Activated CD4-positive, CD25-positive, alpha-beta regulatory T cell treated with anti-CD3 and anti-CD28 coated beads, Interleukin-2, amount 50 U/mL, for 16 hours (primary cell): ENCODE results near the gene PRSS33.

ENCODE experiments used
- DNase-seq: peaks from one replicate; pipeline ENCODE4 v3.0.0-alpha.2; 2020; ENCODE audit warnings: low read depth, low spot score

The PRSS33 gene

GRCh38 chr16:2799205-2799858 is 12.0 kb upstream of the PRSS33 start:
- no peak for DNase-seq

DNA sequence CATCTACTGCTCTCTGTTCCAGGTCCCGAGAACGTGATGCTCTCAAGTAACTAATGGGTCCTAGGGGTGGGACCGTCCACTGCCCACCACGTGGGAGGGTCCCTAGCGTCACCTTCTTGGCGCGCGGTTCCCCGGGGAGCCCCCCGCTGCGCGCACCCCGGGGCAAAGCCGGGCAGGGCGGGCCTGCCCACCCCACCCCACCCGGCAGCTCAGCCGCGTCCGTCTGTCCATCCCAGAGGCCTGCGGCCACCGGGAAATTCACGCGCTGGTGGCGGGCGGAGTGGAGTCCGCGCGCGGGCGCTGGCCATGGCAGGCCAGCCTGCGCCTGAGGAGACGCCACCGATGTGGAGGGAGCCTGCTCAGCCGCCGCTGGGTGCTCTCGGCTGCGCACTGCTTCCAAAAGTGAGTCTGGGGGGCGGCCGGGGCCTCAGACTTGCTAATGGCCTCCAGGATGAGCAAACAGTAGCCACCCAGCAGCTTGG is 11.4 kb upstream of the PRSS33 start:
- DNase-seq, result no peak

DNA sequence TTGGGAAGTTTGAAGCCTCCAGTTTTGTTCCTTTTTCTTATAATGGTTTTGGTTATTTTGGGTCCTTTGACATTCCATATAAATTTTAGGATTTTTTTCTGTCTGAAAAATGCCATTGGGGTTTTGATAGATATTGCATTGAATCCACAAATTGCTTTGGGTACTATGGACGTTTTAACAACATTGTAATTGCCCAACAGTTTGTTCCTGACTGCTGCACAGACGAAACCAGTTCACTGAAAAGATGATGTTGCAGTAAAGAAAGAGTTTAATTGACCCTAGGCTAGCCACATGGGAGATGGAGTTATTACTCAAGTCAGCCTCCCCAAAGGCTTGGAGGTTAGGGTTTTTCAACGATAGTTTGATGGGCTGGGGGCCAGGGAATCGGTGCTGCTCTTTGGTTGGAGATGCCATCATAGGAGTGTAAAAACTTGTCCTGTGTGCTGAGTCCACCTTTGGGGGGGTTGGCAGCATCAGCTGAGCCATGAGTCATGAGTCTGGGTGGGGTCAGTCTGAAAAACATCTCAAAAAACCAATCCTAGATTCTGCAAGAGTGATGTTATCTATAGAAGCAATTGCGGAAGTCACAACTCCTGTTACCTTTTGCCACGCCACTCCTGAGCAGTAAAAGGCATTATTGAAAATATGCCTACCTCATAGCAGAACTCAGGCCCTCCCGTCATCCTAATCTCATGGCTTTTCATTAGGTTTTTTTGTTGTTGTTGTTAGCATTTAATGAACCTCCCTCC is 8.2 kb upstream of the PRSS33 start:
- DNase-seq, result no peak

DNA sequence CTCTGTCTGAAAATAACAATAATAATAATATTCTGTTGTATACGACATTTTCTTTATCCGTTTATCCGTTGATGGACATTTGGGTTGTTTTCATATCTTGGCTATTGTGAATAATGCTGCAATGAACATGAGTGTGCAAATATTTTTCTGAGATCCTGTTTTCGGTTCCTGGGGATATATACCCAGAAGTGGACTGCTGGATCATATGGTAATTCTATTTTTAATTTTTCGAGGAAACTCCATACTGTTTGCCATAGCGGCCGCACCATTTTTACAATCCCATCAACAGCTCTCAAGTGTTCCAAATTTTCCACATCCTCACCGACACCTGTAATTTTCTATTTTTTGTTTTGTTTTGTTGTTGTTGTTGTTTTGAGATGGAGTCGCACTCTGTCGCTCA is 5.6 kb upstream of the PRSS33 start:
- no peak for DNase-seq

GRCh38 chr16:2791174-2791573 is 3.8 kb upstream of the PRSS33 start:
- no peak for DNase-seq

DNA sequence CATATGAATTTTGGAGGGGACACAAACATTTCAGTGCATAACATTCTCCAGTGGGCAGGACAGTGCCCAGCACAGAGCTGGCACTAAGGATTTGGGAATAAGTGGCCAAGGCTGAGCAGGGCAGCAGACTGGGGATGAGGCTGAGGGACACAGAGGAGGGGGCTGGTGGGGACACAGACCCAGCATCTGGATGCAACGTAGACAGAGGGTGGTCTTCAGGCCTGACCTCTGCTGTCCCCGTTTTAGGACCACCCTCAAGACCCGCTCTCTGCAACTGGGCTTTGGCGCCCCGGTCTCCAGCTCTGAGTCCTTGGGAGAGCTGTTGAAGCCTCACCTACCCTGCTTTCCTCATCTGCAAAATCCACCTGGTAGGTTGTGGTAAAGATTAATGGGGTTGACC is 3.3 kb upstream of the PRSS33 start:
- DNase-seq, result no peak

- DNase-seq, result no peak
Measured at GRCh38 chr16:2787961-2788360, 601 bp upstream of the PRSS33 start.

- DNase-seq, result no peak
Measured at GRCh38 chr16:2786826-2787151, 571 bp downstream of the PRSS33 start.

- DNase-seq, result no peak
Measured at GRCh38 chr16:2786061-2786825, 1.1 kb downstream of the PRSS33 start.

DNA sequence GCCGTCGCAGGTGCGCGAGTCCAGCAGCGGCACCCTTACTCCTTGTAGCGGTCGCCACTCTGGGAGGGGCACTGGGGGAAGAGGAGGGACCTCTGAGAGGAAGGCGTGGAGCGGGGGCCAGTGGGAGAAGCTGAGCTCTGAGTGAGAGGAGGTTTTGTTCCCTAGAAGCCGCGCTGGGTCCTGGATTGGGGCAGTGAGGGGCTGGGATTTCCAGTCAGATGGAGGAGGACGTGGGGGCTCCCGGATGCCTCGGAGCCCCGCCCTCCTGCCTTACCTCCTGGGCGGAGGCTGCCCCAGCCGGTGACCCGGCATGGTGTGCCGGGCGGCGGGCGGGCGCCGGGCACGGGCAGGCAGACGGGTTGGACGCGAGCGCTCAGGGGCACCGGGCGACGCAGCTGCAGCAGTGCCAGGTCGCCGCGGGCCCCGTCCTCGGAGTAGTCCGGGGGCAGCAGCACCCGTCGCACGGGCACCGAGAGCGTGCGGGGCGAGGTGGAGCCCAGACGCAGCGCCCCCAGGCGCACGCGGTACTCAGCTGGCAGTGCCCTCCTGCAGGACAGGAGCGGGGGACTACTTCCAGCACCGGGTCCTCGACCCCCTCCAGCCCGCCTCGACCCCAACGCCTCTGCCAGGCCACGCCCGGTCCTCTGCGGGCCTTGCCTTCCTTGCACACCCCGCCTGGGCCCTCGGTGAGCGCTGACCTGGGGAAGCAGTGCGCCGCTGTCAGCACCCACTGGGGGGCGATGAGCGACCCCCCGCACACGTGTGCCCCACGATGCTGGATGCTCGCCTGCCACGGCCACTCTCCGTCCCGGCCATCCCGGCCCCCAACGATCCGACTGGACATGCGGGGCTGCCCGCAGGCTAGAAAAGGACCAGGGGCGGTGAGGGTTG is 2.0 kb downstream of the PRSS33 start:
- no peak for DNase-seq

DNA sequence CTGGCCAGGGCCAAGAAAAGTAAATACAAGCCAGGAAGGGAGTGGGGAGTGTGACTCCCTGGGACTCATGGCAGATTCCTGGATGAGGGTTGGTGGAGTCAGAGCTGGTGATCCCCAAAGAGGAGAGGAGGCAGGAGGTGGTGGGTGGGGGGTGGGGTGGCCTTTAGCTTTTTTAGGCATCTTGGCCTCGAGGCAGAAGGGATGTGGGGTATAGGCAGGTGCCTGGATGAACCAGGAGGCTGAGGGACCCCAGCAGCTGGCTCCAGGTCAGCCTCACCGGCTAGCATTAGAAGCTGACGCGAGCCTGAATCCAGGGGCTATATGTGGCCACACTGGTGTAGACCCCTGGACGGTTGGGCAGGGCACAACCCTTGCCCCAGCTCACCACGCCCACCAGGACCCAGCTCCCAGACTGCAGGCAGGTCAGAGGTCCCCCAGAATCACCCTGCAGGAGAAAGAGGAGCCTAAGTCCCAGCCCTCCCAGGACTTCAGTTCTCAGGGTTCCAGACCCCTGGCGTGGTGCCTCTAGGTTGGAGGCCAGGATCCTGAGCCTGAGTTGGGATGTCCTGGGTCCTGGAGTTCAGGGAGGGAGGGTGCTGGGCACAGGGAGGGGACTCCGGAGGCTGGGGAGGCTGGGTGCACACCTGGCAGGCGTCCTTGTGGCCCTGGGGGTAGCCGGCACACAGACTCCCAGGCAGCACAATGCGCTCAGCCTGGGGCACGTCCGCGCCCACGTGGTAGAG is 2.8 kb downstream of the PRSS33 start:
- no peak for DNase-seq

GRCh38 chr16:2783581-2784357 is 3.6 kb downstream of the PRSS33 start:
- DNase-seq, result no peak

DNA sequence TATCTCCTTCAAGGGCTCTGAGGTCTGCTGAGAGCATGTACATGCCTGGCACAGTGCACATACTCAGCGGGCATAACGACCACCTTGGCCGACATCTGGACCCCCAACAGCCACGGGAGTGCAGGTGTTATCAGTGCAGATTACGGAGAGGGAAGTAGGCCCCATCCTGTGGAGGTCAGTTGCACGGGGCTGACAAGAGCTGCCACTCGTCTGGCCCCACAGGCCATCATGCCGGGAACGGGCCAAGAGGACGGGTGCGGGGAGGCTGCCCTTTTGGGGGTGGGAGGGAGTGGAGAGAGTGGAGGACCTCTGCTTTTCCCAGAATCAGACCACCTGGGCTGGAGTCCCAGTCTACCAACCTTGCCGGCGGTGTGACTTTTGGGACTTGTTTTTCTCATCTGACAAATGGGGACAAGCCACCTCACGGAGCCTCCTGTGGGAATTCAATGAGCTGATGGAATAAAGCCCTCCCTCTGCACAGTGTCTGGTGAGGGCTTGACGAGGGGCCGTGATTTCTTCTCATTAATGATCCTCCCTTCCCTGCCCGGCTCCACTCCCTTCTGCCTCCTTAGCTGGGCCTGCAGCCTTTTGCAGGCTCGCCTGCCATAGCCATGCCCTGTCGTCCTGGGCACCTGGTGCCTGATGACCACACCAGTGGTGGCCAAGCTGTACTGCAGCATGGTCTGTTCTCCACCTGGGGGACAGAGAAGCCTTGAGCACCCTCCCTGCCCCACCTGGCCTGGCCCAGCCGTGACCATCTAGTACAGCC is 4.6 kb downstream of the PRSS33 start:
- no peak for DNase-seq

DNA sequence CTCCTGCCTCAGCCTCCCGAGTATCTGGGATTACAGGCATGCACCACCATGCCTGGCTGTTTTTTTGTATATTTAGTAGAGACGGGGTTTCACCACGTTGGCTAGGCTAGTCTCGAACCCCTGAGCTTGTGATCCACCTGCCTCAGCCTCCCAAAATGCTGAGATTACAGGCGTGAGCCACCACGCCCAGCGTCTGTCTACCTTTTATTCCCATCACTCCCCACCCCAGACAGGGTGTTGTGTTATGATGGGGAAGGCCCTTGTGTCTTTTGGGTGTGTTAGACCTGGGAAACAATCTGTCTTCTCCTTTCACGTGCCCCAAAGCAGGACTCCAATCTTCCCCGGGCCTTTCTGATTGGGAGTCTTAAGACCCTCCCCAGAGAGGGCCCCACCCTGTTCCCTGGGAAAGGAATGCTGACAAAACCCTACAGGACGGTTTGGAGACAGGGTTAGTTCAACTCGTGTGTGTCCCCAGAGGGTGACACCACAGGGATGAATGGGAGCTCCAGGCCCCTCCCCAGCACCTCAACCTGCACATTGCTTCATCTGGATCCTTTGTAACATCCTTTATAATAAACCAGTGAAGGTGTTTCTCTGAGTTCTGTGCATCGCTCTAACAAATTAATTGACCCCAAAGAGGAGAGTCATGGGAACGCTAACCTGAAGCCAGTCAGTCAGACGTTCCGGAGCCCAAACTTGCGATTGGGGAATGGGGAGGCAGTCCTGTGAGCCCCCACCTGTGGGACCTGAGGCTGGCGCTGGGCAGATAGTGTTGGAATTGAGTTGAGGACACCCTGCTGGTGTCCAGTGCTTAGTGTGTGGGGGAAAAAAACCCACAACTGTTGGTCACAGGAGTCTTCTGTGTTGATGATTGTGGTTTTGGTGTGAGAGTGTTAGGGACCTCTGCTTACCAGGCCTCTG is 7.1 kb downstream of the PRSS33 start:
- no peak for DNase-seq

GRCh38 chr16:2779151-2779920 is 8.0 kb downstream of the PRSS33 start:
- no peak for DNase-seq

DNA sequence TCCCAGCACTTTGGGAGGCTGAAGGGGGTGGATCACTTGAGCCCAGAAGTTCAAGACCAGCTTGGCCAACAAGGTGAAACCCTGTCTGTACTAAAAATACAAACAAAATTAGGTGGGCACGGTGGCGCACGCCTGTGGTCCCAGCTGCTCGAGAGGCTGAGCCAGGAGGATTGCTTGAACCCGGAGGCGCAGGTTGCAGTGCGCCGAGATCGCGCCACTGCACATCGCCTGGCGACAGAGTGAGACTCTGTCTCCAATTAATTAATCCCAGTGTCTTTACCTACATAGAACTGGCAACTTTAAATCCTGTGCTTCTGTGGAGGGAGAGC is 8.8 kb downstream of the PRSS33 start:
- no peak for DNase-seq

DNA sequence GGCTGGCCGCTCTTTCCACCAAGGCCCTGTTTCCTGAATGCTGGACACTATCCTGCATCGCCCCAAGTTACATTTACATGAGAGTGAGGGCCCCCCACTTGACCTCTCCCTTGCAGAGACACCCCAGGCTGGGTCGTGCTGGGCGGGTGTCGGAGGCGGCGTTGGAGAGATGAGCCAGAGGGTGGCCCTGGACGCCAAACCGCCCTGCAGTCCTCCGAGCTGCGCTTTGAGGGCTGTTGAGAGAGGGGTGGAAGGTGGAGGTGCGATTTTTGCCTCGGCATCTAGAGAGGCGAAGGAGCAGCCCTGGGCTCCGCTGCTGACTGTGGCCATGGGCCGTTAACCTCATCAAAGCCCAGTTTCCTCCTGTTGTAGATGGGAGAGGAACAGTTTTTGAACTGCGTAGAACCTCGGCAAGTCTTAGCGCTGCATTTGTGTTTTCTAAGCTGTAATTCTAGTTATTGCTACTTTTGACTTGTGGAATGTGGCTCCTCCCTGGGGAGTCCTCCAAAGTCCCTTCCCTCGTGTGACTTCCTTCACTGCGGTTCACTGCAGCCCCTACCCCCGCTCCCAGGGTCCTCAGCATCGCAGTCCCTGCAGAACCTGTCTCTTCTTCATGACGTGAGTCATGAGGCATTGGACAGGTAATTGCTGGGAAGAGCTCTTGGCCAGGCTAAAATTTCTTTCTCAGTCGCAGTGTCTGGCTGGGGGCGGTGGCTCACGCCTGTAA is 9.3 kb downstream of the PRSS33 start:
- DNase-seq, result no peak
